Gastroesophageal sphincter (tissue), 3 donors: ENCODE results near the gene AKTIP.

ENCODE experiments used
- EP300 ChIP-seq: sonication (generic); formaldehyde crosslinking; IDR thresholded peaks from one replicate; pipeline ENCODE4 v1.6.1; 2017; ENCODE audit warnings: antibody characterized with exemption, mild to moderate bottlenecking
- TF ChIP-seq, protein P1 (sequence below), 4 experiments: fragments of 200-600 bp in 2 of 4; fragments of 450-650 bp in 2 of 4; sonication (generic) in 1 of 4; IDR thresholded peaks; one replicate each; pipeline ENCODE4 v1.5.1; 2017 to 2019; ENCODE audit warnings: antibody characterized with exemption in 4 of 4, mild to moderate bottlenecking in 2 of 4, moderate library complexity in 2 of 4

DNA sequence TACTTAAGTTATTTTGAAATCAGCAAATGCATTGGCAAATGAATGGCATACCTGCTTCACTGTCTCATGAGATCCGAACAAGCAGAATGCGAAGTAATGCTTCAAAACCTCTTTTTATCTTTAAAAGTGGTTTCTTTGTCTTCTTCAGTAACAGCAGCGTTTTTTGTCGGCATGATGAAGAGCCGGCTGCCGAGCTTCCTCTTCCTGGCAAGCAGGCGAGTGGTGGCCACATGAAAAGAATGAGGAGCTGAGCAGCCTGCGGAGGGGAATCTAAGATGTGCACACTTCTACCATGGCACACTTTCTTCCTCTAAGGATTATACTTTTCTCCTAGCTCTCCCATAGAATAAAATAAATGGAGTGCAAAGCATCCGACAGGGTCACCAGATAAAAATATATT, 42.4 kb upstream of the AKTIP start:
- TF ChIP-seq, protein P1, sequence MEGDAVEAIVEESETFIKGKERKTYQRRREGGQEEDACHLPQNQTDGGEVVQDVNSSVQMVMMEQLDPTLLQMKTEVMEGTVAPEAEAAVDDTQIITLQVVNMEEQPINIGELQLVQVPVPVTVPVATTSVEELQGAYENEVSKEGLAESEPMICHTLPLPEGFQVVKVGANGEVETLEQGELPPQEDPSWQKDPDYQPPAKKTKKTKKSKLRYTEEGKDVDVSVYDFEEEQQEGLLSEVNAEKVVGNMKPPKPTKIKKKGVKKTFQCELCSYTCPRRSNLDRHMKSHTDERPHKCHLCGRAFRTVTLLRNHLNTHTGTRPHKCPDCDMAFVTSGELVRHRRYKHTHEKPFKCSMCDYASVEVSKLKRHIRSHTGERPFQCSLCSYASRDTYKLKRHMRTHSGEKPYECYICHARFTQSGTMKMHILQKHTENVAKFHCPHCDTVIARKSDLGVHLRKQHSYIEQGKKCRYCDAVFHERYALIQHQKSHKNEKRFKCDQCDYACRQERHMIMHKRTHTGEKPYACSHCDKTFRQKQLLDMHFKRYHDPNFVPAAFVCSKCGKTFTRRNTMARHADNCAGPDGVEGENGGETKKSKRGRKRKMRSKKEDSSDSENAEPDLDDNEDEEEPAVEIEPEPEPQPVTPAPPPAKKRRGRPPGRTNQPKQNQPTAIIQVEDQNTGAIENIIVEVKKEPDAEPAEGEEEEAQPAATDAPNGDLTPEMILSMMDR (IDR thresholded peaks at IDR 0.05) = no peak
- TF ChIP-seq EP300 = no peak
